ENCODE data around the gene ZFP3. TPM values are rescaled to one million over a fixed set of nuclear protein-coding genes. Genes with fewer than 3 reads are reported as not detected.
"Not testable (repeated sequence)": the region's sequence is repeated elsewhere in the genome, so short reads cannot be mapped to it uniquely, and the experiment has no call there.

ZFP3 gene
- total RNA-seq, 4 donors from 2014 or later: 6.0 to 11.6 (median 8.6) TPM

DNA sequence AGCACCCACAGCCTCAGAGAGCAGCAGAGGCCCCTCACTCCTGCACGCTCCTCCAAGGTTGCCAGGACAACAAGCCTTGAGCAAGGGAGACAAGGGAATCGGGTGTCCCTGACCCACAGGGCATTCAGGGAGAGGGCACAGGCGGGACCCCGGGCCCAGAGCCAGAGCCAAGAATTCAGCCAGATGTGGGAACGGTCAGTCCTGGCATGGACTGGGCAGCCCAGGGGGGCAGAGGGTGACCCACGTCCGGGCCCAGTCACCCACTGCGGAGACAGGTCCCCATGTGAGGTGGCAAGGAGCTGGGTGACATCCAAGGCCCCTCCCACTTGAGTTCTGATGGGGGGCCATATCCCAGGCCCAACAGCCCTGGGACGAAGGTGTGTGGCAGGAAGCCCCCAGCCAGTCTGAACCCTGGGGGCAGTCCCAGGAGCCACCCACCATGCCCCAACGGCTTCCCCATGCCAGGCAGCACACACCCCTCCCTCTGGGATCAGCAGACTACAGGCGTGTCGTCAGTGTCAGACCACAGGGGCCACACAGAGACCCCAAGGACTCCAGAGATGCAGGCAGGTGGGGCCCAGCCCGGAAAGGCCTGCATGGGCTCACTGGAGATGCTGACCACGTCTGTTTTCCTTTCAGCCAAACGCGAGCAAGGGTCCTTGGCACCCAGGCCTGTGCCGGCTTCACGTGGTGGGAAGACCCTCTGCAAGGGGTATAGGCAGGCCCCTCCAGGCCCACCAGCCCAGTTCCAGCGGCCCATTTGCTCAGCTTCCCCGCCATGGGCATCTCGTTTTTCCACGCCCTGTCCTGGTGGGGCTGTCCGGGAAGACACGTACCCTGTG, 60.6 kb downstream of the ZFP3 start:
- no peak for DNase-seq
- 89% methylated on average over 24 of the region's 24 CpGs; no CpG with 5 or more reads in 1 of the 2 donors for WGBS, 2 donors (ENCODE audit: low coverage in 1 of 2)
- in situ Hi-C loops (cut with MboI; ENCODE audit: low pct_ligation_motif_present in 1 of 4, low pct_unique_long_range_greater_than_20kb in 1 of 4, low sequenced_read_pairs in 3 of 4): no loop called here
- H3K9me3 ChIP-seq: no peaks in the 10 kb centered on the region
- H3K4me3 ChIP-seq: no peak overlapping the region
- no peaks in the 10 kb centered on the region for H3K27me3 ChIP-seq
- H3K4me1 ChIP-seq: no peaks in the 10 kb centered on the region
- no peaks in the 10 kb centered on the region for H3K36me3 ChIP-seq
- TF ChIP-seq CTCF (IDR thresholded peaks at IDR 0.05) (no peak), POLR2A (IDR thresholded peaks at IDR 0.05) (no peak), POLR2AphosphoS5 (IDR thresholded peaks at IDR 0.05) (no peak), EP300 (IDR thresholded peaks at IDR 0.05; ENCODE audit: low read depth) (no peak)
- H3K27ac ChIP-seq: no peak overlapping the region
- intact Hi-C loops (cut with DNase I; ENCODE audit: low total_unique reads): no loop called here

DNA sequence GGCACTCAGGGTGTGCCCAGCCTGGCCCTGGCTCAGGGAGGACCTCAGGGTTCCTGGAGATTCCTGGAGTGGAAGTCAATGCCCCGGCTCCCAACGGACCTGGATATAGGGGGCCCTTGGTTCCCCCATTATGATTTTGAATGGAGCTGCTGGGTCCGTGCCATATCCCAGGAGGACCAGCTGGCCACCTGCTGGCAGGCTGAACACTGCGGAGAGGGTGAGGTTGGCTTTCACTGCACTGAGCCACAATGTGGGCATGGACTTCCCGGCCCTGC, 61.1 kb downstream of the ZFP3 start:
- Histone ChIP-seq H3K4me1 (no peaks in the 10 kb centered on the region), H3K4me3 (no peak overlapping the region), H3K27ac (no peak overlapping the region), H3K27me3 (no peaks in the 10 kb centered on the region), H3K9me3 (no peaks in the 10 kb centered on the region), H3K36me3 (no peaks in the 10 kb centered on the region)
- TF ChIP-seq EP300 (IDR thresholded peaks at IDR 0.05; ENCODE audit: low read depth): no peak
- no peak for TF ChIP-seq POLR2A (IDR thresholded peaks at IDR 0.05)
- TF ChIP-seq CTCF (IDR thresholded peaks at IDR 0.05): no peak
- TF ChIP-seq POLR2AphosphoS5 (IDR thresholded peaks at IDR 0.05): no peak
- WGBS, 2 donors (ENCODE audit: low coverage in 1 of 2): 95% methylated on average over 5 of the region's 5 CpGs; no CpG with 5 or more reads in 1 of the 2 donors
- no peak for DNase-seq
- intact Hi-C loops (cut with DNase I; ENCODE audit: low total_unique reads): no loop called here
- in situ Hi-C loops (cut with MboI; ENCODE audit: low pct_ligation_motif_present in 1 of 4, low pct_unique_long_range_greater_than_20kb in 1 of 4, low sequenced_read_pairs in 3 of 4): no loop called here

DNA sequence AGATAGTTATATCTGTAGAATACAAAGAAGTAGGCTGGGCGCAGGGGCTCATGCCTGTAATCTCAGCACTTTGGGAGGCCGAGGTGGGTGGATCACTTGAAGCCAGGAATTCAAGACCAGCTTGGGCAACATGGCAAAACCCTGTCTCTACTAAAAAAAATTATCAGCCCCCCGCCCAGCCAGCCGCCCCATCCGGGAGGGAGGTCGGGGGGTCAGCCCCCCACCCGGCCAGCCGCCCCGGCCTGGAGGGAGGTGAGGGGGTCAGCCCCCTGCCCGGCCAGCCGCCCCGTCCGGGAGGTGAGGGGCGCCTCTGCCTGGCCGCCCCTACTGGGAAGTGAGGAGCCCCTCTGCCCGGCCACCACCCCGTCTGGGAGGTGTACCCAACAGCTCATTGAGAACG, 64.6 kb downstream of the ZFP3 start:
- 83 to 93% methylated on average over 1 to 17 of the region's 18 CpGs for WGBS, 2 donors (ENCODE audit: low coverage in 1 of 2)
- H3K4me3 ChIP-seq; H3K27ac ChIP-seq; in situ Hi-C loops (cut with MboI; ENCODE audit: low pct_ligation_motif_present in 1 of 4, low pct_unique_long_range_greater_than_20kb in 1 of 4, low sequenced_read_pairs in 3 of 4); H3K27me3 ChIP-seq; H3K9me3 ChIP-seq; intact Hi-C loops (cut with DNase I; ENCODE audit: low total_unique reads); DNase-seq; H3K4me1 ChIP-seq; H3K36me3 ChIP-seq: not testable (repeated sequence)

Small RNA genes within 50 kb of the gene (small RNA-seq; reads per million reads assigned to genes)
- 0 reads per million in 4 donors for gene AC012146.4

Other genes with a start within 250 kb of the ZFP3 start
- 100 to 1,000 TPM; 128 to 406 (median 181) TPM for gene MINK1, start 245.1 kb upstream of the ZFP3 start, total RNA-seq
- gene C17orf107, start 178.9 kb upstream of the ZFP3 start, total RNA-seq: 1 to 10 TPM in 3 of 4 donors, not detected in 1; 1.8 to 3.2 (median 2.1) TPM
- under 1 TPM in 1 of 4 donors, not detected in 3; 0.32 TPM for gene CHRNE, start 175.4 kb upstream of the ZFP3 start, total RNA-seq
- not detected for gene GP1BA, start 146.2 kb upstream of the ZFP3 start, total RNA-seq
- 100 to 1,000 TPM in 1 of 4 donors, 10 to 100 TPM in 3; 62.4 to 120 (median 83.9) TPM for gene SLC25A11, start 138.4 kb upstream of the ZFP3 start, total RNA-seq
- 100 to 1,000 TPM in 1 of 4 donors, 10 to 100 TPM in 3; 57.2 to 348 (median 73.7) TPM for gene RNF167, start 138.2 kb upstream of the ZFP3 start, total RNA-seq
- gene PFN1, start 129.9 kb upstream of the ZFP3 start, total RNA-seq: 1,000 to 10,000 TPM in 1 of 4 donors, 100 to 1,000 TPM in 3; 743 to 1,049 (median 945) TPM
- gene ENO3, start 127.3 kb upstream of the ZFP3 start, total RNA-seq: 100 to 1,000 TPM in 1 of 4 donors, 10 to 100 TPM in 1, 1 to 10 TPM in 2; 2.5 to 211 (median 12.9) TPM
- 10 to 100 TPM in 3 of 4 donors, 1 to 10 TPM in 1; 8.2 to 64.7 (median 47.4) TPM for gene SPAG7, start 110.7 kb upstream of the ZFP3 start, total RNA-seq
- 10 to 100 TPM; 35.9 to 71.8 (median 51.8) TPM for gene CAMTA2, start 90.8 kb upstream of the ZFP3 start, total RNA-seq
- gene INCA1, start 80.9 kb upstream of the ZFP3 start, total RNA-seq: 1 to 10 TPM in 2 of 4 donors, not detected in 2; 1.8 to 2.2 TPM
- 100 to 1,000 TPM; 106 to 125 (median 114) TPM for gene KIF1C, start 80.5 kb upstream of the ZFP3 start, total RNA-seq
- 1 to 10 TPM in 3 of 4 donors, not detected in 1; 1.3 to 6.0 (median 3.4) TPM for gene SLC52A1, start 43.0 kb upstream of the ZFP3 start, total RNA-seq
- 10 to 100 TPM in 2 of 4 donors, 1 to 10 TPM in 2; 6.8 to 69.6 (median 27.2) TPM for gene ZNF232, start 33.4 kb downstream of the ZFP3 start, total RNA-seq
- gene USP6, start 37.6 kb downstream of the ZFP3 start, total RNA-seq: under 1 TPM in 2 of 4 donors, not detected in 2; under 0.01 to 0.82 TPM
- gene ZNF594, start 113.4 kb downstream of the ZFP3 start, total RNA-seq: 10 to 100 TPM in 1 of 4 donors, 1 to 10 TPM in 3; 1.5 to 17.0 (median 4.5) TPM
- gene SCIMP, start 156.4 kb downstream of the ZFP3 start, total RNA-seq: 1 to 10 TPM in 2 of 4 donors, under 1 TPM in 1, not detected in 1; 0.82 to 9.1 (median 2.6) TPM
- gene RABEP1, start 203.8 kb downstream of the ZFP3 start, total RNA-seq: 10 to 100 TPM; 23.6 to 43.8 (median 36.0) TPM

All from transverse colon (tissue), 4 donors.